NAMALWA (cell line): ENCODE data around the gene CBFA2T3.

Experiments
- DNase-seq: peaks from one replicate; pipeline ENCODE4 v3.0.0-alpha.2; 2015; ENCODE audit warnings: low spot score

Gene CBFA2T3

DNA sequence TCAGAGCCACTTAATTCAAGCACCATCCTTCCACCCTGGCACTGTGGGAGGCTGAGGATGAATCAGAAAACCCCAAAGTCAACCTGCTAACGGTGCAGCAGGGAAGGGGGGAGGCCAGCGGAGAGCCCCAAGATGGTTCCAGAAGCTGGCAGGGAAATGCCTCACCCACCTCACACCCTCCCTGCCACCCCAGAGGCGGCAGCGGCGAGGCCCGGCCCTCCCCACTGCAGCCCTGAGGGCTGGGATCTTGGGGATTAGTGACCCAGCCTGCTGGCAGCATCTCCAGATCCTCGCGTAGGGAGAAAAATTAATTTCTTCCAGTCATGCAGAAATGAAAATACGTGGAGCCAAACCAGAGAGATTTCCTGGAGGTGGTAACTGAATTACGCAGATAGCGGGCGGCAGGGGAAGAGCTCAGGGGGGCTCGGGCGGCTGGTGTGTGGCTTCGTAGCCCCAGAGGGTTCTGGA lies 38.2 kb downstream of the CBFA2T3 start:
- DNase-seq = no peak

DNA sequence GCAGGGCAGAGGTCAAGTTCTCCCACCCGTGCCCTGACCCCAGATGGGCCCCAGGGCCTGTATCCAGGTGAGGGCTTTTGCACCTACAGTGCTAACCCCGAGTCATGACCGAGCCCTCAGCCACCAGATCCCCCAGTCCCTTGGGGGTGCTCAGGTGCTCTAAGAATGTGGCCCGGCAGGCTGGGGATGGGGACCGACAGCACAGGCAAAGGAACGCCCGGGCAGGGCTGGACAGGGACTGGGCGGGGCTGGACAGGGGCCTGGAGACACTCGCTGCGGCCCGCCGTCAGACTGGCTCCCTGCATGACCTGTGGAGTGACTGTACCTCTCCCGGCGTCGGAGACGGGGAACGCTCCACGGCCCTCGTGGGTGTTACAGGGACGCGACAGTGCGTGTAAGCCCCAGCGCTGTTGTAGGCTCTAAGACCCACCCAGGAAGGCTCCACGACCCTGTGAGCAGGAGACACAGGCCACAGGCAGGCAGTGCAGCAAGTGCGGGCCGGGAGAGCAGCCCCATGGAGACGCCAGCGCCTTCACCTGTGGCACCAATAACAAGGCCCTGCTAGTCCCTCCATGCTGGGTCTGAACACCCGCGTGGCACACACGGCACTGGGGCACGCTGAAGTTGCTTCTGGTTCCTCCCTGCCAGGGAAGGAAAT lies 38.8 kb downstream of the CBFA2T3 start:
- DNase-seq = no peak

DNA sequence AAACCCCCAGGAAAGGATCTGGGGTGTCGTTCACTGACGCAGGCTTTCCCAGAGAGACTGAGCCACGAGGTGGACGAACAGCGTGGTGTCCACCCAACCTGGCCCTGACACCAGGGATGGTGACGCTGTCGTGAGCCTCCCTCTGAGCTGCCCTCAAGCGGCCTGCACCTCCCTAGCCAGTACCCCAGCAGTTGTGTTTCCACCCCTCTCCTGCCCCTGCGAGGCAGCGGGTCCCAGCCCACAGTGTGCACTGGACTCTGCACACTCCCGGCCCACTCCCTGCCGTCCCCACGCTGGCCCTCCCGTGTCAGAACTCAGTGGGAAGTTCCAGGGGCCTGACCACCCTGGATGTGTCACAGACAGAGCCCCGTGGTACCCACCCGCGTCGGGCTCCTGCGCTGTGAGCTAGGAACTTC lies 39.8 kb downstream of the CBFA2T3 start:
- no peak for DNase-seq

DNA sequence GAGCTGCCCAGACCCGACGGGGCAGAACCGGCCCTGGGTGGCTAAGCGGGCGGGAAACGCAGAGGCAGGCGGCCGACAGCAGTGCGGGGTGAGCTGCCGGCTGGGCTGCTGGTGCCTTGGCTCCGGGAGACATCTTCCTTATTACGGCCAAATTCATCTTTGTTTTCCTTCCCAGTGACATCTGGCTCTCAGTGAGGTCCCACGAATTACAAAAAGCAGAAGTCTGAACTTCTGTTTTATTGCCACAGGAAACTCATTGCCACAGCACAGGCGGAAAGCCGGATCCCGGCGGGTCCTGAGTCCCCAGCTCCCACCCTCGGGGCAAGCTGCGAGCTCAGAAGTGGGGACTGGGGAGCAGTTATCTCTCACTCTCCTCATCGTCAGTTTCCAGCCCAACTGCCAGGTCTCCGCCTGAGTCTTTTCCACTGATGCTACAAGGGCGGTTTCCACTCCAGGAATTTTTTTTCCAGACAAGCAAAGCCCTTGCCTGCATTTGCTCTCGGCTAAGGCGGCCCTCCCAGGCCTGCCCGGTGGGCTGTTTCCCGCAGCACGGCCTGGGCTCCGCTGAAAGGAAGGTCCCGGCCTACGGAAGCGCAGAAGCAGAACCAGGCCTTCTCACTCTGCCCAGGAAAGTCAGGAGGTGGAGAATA lies 40.3 kb downstream of the CBFA2T3 start:
- peak; percentile 68 for DNase-seq

DNA sequence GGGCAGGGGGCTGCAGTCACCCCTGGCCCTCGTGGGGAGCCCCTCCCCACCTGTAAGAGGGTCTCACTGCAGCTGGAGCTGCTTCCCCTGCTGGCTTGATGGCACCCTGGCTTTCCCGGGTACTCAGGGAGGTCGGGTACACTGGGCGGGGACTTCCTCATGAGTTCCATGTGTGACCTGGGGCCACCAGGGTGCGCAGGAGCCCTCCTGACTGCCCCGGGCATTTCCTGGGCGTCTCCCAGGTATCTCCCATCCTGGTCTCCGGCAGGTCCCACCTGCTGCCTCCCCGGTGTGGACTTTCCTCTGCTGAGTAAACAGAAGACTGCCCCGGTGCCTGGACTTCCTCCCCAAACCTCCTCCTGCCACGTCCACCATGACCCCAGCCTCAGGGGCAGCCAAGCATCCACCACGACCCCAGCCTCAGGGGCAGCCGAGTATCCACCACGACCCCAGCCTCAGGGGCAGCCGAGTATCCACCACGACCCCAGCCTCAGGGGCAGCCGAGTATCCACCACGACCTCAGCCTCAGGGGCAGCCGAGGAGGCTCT lies 40.9 kb downstream of the CBFA2T3 start:
- DNase-seq = peak; percentile 36

DNA sequence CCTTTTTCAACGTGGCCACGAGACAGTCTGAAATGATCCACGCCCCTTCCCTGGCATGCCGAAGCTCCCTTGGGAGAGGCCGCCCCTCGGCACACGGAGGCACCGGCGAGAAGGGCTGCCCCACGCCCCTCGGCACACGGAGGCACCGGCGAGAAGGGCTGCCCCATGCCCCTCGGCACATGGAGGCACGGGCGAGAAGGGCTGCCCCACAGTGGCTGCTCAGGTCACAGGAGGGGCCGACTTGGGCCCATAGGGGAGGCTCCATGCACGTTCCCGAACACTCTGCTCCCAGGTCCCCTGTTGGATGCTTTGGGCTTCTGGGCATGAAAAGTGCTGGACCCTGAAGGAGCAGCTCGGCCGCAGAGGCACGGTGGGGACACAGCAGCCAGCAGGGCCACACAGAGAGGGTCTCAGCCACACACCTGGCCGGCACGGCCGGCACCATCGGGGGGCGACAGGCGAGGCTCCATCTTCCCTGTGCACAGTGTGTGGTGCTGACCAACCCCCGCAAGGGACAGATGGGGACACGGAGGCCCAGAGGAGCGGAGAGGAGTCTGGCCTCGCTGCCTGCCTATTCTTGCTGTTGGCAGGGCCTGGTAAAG lies 42.8 kb downstream of the CBFA2T3 start:
- DNase-seq = no peak

DNA sequence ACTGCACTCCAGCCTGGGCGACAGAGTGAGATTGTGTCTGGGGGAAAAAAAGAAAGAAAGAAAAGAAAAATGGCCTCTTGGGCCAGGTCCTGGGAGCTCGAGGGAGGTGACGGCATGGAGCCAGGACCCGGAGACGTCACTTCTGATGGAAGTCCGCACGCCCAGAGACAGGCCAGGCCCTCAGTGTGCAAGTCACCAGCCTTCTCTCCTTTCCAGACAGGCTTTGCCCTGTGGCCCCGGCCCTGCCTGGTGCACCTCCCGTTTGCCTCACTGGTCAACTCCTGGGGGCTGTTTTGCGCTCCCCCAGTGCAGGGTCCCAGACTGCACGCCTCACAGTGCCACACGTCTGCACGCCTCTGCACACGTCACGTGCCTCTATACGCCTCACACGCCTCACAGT lies 44.1 kb downstream of the CBFA2T3 start:
- no peak for DNase-seq

DNA sequence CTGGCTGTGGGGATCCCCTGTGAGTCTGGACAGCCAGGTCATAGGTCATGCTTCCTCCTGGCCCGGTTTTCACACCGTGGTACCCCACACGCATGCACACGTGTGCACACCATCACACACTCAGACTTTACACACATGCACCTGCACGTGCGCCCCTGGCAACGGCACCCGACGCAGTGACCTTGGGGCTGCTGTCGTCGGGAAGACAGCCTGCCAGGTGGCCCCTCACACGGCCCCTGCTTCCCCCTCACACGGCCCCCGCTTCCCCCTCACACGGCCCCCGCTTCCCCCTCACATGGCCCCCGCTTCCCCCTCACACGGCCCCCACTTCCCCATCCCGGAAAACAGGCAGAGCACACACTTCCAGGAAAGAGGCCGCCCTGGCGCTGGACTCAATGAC lies 45.1 kb downstream of the CBFA2T3 start:
- no peak for DNase-seq

DNA sequence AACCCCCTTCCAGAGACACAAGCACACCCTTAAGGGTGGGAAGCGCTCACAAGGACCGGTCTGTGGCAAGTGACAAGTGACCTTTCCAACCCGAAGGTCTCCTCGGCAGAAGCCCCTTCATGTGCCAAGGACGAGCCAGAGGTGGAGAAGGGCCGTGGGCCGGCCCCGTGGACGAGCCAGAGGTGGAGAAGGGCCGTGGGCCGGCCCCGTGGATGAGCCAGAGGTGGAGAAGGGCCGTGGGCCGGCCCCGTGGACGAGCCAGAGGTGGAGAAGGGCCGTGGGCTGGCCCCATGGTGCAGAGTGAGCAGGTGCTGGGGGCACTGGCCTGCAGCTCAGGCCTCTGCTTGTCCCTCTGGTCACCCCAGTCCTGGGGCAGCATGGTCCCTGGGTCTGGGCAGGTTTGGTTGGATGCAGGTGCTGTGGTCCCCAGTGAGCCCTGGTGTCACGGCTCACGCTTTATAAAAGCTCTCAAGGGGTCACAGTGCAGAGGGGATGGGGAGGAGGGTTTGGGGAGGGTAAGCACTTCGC lies 45.6 kb downstream of the CBFA2T3 start:
- DNase-seq = no peak

DNA sequence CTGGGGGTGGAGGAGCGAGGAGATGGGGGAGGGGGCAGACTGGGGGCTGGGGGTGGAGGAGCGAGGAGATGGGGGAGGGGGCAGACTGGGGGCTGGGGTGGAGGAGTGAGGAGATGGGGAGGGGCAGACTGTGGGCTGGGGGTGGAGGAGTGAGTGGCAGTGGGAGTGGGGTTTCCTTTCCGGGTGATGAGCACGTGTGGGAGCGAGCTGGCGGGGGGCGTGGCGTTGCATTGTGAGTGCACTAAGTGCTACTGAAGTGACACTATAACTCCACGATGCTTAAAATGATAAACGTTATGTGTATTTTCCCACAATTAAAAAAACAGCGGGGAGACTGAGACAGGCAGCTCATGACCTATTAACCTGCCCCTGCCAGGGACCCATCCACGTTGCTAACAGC lies 46.3 kb downstream of the CBFA2T3 start:
- DNase-seq = no peak

DNA sequence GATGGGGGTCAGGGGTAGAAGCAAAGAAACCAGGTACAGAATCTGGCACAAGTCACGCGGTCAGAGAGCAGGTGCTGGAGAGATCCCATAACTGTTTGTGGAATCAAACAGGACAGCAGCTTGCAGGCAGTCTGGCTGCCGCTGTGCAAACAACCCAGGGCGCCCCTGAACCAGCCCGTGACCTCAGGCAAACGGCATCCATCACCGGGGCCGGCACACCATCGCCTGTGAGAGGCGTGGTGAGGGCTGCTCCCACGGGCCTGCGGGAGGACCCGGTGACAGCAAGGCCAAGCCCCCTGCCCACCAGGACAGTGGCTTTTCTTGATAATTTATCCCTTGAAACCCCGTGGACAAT lies 47.9 kb downstream of the CBFA2T3 start:
- DNase-seq = no peak

DNA sequence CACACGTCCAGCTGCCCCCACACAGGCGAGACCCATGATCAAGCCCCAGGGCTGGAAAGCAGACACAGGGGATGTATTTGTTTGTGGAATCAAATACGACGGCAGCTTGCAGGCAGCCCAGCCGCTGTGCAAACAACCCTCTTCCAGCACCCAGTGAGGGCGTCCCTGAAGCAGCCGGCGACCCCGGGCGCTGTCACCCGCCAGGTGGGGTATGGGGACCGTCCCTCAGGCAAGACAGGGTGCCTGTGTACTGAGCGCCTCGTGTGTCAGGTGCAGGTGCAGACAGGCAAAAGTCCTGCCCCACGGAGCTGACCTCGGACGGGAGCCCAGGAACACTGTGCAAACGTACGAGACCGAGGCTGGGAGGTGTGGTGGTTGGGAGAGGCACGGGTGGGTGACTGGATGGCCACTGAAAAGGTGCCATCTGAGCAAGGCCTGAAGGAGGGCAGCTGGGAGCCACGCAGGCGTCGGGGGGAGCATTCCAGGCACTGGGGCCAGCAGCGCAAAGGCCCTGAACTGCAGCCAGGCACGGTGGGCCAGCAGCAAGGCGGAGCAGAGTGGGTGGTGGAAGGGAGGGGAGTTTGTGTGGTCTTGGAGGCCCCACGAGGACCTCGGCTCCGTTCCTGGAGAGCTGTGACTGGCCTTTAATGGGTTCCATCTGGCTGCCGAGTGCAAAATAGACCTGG lies 48.5 kb downstream of the CBFA2T3 start:
- DNase-seq = no peak

DNA sequence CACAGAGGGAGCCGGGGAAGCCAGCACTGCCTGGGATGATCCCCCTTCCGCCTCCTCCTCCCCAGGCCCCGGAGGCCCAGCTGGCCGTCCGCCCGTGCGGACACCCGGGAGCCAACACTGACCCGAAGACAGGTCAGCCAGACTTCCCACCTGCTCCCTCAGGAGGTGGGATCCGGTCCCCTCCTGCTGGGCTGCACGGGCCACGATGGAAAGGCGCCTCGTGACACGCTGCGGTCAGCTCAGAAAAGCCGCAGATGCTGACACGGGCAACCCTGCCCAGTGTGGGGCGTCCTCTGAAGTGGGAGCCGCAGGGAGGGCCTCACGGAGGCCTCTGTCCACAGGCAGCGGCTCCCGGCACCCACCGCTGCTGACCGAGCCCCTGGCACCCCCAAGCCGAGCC lies 49.3 kb downstream of the CBFA2T3 start:
- no peak for DNase-seq

DNA sequence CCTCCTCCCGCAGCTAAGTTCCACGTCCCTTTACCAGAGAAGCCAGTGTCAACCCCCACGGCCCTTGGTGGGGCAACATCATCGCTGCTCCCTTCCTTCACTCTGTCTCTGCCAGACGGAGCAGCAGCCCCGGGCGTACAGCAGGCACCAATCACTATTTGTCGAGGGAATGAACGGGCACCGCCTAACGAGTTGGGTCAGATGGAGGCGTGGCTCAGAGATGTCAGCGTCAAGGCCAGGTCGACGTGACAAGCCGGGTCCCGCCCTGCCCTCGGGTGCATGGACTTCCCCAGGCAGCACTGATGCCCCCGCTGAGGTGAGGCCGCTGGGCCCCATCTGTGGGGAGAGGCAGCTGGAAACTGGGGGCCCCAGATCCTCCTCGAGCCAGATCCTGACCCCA lies 50.0 kb downstream of the CBFA2T3 start:
- no peak for DNase-seq

DNA sequence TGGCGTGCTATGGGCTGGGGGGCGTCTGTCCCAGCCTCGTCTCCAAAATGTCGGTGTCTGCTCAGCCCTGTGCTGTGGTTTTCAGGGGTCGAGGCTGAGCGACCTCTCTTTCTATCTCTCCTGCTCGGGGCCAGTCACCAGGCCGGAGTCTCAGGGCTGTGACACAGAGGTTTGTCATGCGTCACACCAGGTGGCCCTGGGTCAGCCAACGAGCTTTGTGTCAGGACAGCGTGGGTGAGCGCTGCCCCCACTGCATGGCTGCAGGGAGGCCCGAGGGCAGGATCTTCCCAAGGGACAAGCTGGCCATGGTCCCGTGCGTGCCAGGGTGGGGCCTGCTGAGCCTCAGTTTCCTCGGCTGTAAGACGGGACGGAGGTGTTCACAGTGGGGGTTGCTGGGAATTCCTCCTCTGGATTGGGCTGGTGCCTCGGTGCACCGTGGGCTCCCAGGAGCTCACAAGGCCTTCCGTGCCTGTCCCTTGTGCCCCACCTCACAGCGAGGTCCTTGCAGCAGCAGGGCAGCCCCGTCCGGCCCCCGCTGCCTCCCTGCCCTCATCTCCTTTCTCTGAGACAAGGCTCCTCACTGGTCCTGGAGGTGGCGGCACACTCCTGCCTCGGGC lies 50.5 kb downstream of the CBFA2T3 start:
- DNase-seq = no peak

DNA sequence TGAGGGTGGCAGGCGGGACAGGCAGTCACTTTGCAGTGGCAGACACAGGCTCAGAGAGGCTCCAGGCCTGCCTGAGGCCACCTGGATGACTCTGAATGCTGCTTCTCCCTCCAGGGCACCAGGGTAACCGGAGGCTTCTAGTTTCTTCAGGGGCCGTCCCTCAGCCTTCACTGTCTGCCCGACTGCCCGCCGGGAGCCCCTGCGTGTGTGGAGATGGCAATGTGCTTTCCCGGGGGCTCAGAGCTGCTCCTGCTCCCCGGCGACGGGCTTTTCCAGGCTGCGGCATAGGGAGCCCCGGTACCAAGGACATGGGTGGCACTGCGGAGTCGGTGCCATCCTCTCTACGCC lies 51.5 kb downstream of the CBFA2T3 start:
- no peak for DNase-seq

DNA sequence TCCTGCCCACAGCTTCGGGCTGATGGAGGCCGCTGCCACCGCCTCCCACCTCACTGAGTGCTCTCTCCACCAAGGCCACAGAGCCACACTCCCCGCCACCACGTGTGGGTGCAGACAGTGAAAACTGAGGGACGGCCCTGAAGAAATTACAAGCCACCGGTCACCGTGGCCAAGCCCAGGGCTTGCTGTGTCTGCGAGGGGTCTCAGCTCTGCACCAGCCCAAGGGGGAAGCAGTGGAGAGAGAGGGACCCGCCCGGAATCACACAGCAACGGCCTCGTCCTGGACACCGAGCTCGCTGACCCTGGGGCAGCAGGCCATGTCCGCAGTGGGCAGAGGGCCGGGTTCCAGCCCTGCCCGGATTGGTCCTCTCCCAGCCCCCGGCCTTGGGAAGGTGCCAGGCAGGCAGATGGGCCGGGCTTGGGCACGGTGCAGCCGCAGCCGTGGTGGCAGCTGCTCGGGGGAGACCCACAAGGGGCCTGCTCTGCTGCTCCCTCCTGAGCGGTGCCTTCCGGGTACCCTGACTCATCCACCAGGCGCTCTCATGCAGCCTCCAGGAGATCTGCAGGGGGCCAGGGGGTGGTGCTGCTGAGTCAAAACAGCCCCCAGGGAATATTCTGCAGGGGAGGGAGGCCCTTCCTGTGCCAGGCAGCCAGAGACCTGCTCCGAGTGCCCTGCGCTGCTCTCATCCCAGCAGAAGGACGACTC lies 52.0 kb downstream of the CBFA2T3 start:
- DNase-seq = peak; percentile 75

DNA sequence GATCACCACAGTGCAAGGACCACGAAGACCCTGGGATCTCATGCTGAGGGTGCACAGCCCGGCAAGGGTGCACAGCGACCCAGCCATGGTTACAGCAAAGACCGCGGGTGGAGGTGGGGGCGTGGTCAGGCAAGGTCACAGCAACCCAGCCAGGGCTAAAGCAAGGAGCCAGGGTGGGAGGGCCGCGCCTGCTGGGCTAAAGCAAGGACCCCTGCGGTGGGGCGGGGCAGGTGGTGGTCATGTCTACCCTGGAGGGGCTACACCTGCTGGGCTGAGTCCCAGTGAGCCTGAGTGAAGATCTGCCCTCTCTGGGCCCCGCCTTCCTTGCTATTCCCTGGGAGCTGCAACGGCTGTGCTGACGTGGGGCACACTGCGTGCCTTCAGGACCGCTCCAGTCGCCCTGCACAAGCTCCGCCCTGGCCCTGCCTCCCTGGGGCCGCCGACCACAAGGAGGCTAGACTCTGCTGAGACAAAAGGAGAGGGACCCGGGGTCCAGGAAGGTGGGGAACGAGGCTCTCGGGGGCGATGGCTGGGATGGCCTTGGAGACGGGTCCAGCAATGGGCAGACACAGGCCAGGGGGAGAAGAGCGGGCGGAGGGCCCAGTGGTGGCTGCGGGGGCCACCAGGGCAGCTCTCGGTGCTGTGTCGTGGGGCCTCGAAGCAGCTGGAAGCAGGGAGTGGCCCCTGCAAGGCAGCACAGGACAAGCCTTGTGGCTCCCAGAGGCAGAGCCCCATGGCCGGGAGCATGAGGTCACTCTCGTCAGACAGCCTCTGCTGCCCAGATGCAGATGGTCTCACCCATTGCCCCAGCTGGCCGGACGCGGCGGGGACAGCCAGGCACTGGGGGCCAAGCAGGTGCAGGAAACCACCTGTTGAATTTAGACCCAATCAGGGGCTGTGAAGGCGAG lies 52.8 kb downstream of the CBFA2T3 start:
- no peak for DNase-seq

DNA sequence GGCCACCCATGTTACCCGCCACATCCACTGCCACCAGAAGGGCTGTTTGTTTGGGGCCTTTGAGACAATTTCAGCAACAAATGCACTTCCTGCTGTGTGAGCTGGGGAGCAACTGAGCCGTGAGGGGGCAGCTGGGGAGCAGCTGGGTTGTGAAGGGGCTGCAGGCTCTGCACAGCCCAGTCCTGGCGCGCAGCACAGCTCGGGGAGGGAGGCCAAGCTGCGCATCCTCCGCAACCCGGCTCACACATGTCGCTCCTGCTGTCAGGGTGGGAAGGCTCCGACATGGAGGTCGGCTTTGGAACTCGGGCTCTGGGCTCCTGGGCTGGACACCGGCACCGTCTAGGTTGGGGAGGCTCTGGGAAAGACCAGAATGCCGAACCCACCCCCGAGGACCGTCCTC lies 53.6 kb downstream of the CBFA2T3 start:
- DNase-seq = no peak

DNA sequence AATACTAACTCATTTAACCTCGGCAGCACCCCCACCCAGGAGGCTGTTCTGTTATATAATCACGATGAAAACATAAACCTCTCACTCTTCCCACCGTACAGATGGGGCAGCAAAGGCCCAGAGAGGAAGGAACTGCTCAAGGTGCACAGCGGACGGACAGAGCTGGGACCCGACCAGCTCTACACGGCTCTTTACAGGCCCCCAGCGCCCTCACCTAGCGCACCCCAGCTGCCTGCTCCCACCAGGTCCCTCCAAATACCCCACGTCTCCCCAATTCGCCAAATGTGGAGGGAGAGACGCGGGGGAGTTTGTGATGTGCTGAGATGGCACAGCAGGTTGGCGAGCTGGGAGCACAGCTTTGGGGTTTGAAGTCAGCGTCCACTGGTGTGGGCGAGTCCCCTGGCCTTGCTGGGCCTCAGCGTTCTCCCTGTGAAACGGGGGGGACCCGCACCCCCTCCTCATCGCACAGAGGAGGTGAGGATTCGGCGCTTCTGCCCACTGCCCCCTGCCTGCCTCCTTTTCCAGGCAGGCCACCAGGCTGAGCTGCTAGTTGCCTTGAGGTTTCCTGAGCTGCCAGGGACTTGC lies 54.1 kb downstream of the CBFA2T3 start:
- DNase-seq = no peak
